Testis (tissue), 2 donors: ENCODE data around the gene TBRG1.

Experiments used
- POLR2A ChIP-seq: fragments of 450-650 bp; IDR thresholded peaks from one replicate; pipeline ENCODE4 v1.6.1; 2017; ENCODE audit warnings: antibody characterized with exemption, mild to moderate bottlenecking, moderate library complexity
- TF ChIP-seq, protein P1 (sequence below), 3 experiments: fragments of 450-650 bp in 2 of 3; fragments of 200-600 bp in 1 of 3; sonication (generic) in 1 of 3; IDR thresholded peaks; one replicate each; pipeline ENCODE4 v1.5.1; 2016 to 2019; ENCODE audit warnings: antibody characterized with exemption in 3 of 3, mild to moderate bottlenecking in 2 of 3, moderate library complexity in 1 of 3

DNA sequence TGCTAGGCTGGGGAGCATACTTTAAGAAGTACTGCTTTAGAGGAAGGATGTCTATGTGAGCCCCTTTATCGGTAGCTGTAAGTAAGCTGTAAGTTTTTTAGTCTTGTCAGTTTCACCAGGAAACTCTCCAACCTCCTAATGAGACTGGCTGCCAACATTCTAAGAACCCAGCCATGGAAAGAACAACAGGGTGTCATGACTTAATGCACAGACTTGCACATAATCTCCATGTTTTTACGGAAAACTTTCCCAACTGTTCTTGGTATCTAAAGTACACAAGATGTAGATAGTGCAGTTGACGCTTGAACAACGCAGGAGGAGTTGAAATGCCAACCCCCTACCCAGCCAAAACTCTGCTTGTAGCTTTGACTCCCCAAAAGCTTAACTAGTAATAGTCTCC, 43.9 kb upstream of the TBRG1 start:
- TF ChIP-seq, protein P1, sequence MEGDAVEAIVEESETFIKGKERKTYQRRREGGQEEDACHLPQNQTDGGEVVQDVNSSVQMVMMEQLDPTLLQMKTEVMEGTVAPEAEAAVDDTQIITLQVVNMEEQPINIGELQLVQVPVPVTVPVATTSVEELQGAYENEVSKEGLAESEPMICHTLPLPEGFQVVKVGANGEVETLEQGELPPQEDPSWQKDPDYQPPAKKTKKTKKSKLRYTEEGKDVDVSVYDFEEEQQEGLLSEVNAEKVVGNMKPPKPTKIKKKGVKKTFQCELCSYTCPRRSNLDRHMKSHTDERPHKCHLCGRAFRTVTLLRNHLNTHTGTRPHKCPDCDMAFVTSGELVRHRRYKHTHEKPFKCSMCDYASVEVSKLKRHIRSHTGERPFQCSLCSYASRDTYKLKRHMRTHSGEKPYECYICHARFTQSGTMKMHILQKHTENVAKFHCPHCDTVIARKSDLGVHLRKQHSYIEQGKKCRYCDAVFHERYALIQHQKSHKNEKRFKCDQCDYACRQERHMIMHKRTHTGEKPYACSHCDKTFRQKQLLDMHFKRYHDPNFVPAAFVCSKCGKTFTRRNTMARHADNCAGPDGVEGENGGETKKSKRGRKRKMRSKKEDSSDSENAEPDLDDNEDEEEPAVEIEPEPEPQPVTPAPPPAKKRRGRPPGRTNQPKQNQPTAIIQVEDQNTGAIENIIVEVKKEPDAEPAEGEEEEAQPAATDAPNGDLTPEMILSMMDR (IDR thresholded peaks at IDR 0.05): no peak
- no peak for TF ChIP-seq POLR2A
